GM10847 (cell line): ENCODE data around the gene ZNF141.

Experiments used
- POLR2A ChIP-seq: IDR thresholded peaks from 2 replicates; pipeline ENCODE4 v1.6.1; 2011; ENCODE audit not compliant: insufficient read length; ENCODE audit errors: extremely low read depth

Gene ZNF141

GRCh38 chr4:373062-373839, 35.6 kb downstream of the ZNF141 start:
- no peak for TF ChIP-seq POLR2A

GRCh38 chr4:374298-375160, 36.9 kb downstream of the ZNF141 start:
- TF ChIP-seq POLR2A: no peak

- TF ChIP-seq POLR2A: no peak
These were observed 46.8 kb downstream of the ZNF141 start for GRCh38 chr4:384311-385010.

- TF ChIP-seq POLR2A: no peak
These were observed 48.5 kb downstream of the ZNF141 start for GRCh38 chr4:385934-386707.

GRCh38 chr4:386708-387105, 49.1 kb downstream of the ZNF141 start:
- no peak for TF ChIP-seq POLR2A

GRCh38 chr4:404006-404405, 66.4 kb downstream of the ZNF141 start:
- no peak for TF ChIP-seq POLR2A

GRCh38 chr4:422587-422986, 85.0 kb downstream of the ZNF141 start:
- no peak for TF ChIP-seq POLR2A
